ENCODE data around the gene BIRC2.

BIRC2 gene

DNA sequence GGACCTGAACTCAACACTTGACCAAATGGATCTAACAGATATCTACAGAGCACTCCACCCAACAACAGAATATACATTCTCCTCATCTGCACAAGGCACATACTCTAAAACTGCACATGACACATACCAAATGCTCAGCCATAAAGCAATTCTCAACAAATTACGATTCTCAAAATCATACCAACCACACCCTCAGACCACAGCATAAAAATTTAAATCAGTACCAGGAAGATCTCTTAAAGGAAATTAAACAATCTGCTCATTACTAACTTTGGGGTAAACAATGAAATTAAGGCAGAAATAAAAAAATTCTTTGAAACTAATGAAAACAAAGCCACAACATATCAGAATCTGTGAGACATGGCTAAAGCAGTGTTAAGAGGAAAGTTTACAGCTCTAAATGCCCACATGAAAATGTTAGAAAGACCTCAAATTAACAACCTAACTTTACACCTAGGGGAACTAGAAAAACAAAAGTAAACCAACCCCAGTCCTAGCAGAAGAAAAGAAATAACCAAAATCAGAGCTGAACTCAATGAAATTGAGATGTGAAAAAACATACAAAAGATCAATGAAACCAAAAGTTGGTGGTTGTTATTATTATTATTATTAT is 68.4 kb downstream of the BIRC2 start:
- TF ChIP-seq, protein P1, sequence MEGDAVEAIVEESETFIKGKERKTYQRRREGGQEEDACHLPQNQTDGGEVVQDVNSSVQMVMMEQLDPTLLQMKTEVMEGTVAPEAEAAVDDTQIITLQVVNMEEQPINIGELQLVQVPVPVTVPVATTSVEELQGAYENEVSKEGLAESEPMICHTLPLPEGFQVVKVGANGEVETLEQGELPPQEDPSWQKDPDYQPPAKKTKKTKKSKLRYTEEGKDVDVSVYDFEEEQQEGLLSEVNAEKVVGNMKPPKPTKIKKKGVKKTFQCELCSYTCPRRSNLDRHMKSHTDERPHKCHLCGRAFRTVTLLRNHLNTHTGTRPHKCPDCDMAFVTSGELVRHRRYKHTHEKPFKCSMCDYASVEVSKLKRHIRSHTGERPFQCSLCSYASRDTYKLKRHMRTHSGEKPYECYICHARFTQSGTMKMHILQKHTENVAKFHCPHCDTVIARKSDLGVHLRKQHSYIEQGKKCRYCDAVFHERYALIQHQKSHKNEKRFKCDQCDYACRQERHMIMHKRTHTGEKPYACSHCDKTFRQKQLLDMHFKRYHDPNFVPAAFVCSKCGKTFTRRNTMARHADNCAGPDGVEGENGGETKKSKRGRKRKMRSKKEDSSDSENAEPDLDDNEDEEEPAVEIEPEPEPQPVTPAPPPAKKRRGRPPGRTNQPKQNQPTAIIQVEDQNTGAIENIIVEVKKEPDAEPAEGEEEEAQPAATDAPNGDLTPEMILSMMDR (IDR thresholded peaks at IDR 0.05) = no peak
- H3K36me3 Mint-ChIP-seq (ENCODE audit: low read depth) = peaks cover 79% of the 10 kb centered on the region
- H3K27ac Mint-ChIP-seq = peak overlapping the region; percentile 10
- H3K4me1 Mint-ChIP-seq = peaks cover 19% of the 10 kb centered on the region
- no peak for DNase-seq
- H3K4me3 Mint-ChIP-seq = no peak overlapping the region
- H3K27me3 Mint-ChIP-seq (ENCODE audit: low read depth, poor library complexity) = no peaks in the 10 kb centered on the region
- peaks cover 62% of the 10 kb centered on the region for H3K9me3 Mint-ChIP-seq

DNA sequence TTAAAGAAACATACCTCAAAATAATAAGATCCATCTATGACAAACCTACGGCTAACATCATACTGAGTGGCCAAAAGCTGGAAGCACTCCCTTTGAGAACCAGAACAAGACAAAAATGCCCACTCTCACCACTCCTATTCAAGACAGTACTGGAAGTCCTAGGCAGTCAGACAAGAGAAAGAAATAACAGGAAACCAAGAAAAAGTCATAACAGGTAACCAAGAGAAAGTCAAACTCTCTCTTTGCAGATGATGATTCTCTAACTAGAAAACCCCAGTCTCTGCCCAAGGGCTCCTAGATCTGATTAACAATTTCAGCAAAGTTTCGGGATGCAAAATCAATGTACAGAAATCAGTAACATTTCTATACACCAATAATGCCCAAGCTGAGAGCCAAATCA is 70.0 kb downstream of the BIRC2 start:
- Mint-ChIP-seq H3K27ac (no peak overlapping the region), H3K27me3 (ENCODE audit: low read depth, poor library complexity) (no peaks in the 10 kb centered on the region), H3K4me1 (peaks cover 9% of the 10 kb centered on the region), H3K36me3 (ENCODE audit: low read depth) (peaks cover 85% of the 10 kb centered on the region), H3K9me3 (peaks cover 62% of the 10 kb centered on the region), H3K4me3 (no peak overlapping the region)
- TF ChIP-seq, protein P1 (IDR thresholded peaks at IDR 0.05) = no peak
- no peak for DNase-seq

DNA sequence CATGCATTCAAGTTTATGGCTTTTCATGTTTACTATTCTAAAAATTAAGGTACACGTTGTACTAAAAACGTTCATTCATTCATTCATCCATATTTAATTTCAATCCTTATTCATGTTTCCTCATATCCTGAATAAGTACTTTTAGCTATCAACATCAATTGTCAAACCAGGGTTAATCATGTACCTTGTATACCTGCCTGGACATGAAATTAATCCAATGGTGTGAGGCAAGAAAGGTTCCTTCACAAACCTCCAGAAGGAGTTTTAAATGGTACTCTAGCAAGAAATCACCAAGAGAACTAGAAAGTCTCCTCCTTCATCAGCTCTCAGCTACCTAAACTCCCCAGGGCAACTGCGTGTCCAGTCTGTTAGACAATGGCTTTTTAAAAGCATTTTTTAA is 72.2 kb downstream of the BIRC2 start:
- DNase-seq = no peak
- H3K9me3 Mint-ChIP-seq = peaks cover 54% of the 10 kb centered on the region
- TF ChIP-seq, protein P1 (IDR thresholded peaks at IDR 0.05) = no peak
- H3K27ac Mint-ChIP-seq = no peak overlapping the region
- no peaks in the 10 kb centered on the region for H3K27me3 Mint-ChIP-seq (ENCODE audit: low read depth, poor library complexity)
- H3K4me1 Mint-ChIP-seq = peaks cover 11% of the 10 kb centered on the region
- peaks cover 78% of the 10 kb centered on the region for H3K36me3 Mint-ChIP-seq (ENCODE audit: low read depth)
- no peak overlapping the region for H3K4me3 Mint-ChIP-seq

DNA sequence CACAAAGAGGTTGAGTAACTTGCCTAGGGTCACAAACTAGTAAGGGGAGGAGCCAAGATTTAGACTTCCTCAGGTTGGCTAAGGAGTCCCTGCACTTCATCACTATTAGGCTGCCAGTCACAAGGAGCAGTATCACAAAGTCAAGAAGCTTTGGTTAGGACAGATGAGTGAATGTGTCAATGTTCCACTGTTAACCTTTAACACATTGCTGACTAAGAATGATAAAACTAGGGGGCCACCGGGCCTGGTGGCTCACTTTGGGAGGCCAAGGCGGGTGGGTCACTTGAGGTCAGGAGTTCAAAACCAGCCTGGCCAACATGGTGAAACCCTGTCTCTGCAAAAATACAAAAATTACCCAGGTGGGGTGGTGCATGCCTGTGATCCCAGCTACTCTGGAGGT is 73.5 kb downstream of the BIRC2 start:
- Mint-ChIP-seq H3K27me3 (ENCODE audit: low read depth, poor library complexity) (no peaks in the 10 kb centered on the region), H3K36me3 (ENCODE audit: low read depth) (peaks cover 75% of the 10 kb centered on the region), H3K4me3 (no peak overlapping the region), H3K4me1 (peaks cover 12% of the 10 kb centered on the region), H3K9me3 (peaks cover 40% of the 10 kb centered on the region), H3K27ac (no peak overlapping the region)
- TF ChIP-seq, protein P1 (IDR thresholded peaks at IDR 0.05) = no peak
- DNase-seq = no peak

DNA sequence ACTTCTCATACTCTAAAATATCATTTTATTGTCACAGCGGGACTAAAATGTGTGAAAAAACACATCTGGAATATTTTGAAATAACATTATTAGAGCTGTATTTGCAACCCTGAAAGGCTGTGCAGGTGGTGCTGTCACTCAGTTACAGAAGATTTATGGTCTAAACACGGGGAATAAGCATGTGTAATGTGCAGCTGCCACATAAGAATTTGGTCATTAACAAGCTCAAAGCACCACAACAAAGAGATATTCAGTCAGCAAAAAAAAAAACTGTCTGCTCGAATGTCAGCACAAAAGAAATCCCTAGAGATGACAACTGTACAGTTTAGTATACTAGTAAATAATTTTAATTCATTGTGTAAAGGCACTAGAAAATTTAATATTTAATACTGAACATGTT is 74.2 kb downstream of the BIRC2 start:
- no peaks in the 10 kb centered on the region for H3K27me3 Mint-ChIP-seq (ENCODE audit: low read depth, poor library complexity)
- peaks cover 75% of the 10 kb centered on the region for H3K36me3 Mint-ChIP-seq (ENCODE audit: low read depth)
- no peak for DNase-seq
- peaks cover 18% of the 10 kb centered on the region for H3K4me1 Mint-ChIP-seq
- H3K9me3 Mint-ChIP-seq = peaks cover 34% of the 10 kb centered on the region
- TF ChIP-seq, protein P1 (IDR thresholded peaks at IDR 0.05) = no peak
- H3K27ac Mint-ChIP-seq = no peak overlapping the region
- no peak overlapping the region for H3K4me3 Mint-ChIP-seq
